ENCODE measurements around the gene VPS35. TPM values are rescaled to one million over a fixed set of nuclear protein-coding genes. Genes with fewer than 3 reads are reported as not detected.

Gene VPS35
- total and polyA plus RNA-seq, 2 of the 13 experiments (the other 11 are each of a cell fraction or from before 2014, with no cell fraction given), result 30.7 to 136 TPM

DNA sequence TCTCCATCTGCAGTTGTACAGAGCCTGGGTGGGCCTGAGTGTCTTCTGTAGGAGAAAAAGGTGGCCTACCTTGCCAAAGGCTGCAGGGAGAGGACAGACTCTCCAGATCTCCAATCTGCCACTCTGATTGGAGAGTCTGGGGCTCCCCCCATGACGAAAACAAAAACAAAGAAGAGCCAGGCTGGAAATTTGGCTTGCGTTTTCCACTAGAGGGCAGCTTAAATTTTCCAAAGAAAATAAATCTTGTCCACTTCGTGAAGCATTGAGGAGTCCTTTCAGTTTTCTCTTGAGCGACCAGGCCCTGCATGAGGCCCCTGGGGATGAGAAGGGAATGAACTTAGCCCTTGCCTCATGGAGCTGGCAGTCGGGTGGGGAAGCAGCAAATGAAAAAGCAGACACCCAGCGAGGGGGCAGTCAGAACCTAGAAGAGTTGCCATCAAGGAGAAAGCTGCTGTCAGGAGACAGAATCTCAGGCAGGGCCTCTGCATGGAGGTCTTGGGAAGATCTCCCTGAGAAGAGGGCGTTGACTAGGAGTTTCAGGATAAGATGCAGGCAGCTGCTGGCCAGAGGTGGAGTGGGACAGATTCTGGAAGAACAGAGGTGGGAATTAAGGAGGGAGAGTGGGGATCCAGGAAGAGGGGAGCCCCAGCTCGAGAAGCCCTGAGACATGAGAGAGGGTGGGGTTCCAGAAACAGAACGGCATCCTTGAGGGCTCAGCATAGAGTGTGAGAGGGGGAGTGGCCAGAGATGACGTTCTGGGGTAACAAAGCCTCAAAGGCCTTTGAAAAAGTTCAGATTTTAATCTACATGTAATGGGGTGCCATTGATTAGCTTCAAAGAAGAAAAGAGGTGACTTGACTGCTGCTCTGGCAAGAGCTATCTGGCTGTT is 59.4 kb downstream of the VPS35 start (continued):
- TF ChIP-seq, protein P1, sequence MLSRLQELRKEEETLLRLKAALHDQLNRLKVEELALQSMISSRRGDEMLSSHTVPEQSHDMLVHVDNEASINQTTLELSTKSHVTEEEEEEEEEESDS (CRISPR knock-in tag; IDR thresholded peaks at IDR 0.05; ENCODE audit: borderline replicate concordance), result peak; percentile 57; the same call in 1 of the 2 replicates
- TF ChIP-seq, protein P2, sequence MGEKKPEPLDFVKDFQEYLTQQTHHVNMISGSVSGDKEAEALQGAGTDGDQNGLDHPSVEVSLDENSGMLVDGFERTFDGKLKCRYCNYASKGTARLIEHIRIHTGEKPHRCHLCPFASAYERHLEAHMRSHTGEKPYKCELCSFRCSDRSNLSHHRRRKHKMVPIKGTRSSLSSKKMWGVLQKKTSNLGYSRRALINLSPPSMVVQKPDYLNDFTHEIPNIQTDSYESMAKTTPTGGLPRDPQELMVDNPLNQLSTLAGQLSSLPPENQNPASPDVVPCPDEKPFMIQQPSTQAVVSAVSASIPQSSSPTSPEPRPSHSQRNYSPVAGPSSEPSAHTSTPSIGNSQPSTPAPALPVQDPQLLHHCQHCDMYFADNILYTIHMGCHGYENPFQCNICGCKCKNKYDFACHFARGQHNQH (CRISPR knock-in tag; IDR thresholded peaks at IDR 0.05), result no peak
- TF ChIP-seq RBAK (CRISPR knock-in tag; IDR thresholded peaks at IDR 0.05), result no peak
- no peak for TF ChIP-seq ARID2 (CRISPR knock-in tag; IDR thresholded peaks at IDR 0.05; ENCODE audit: borderline replicate concordance)
- 0 out of 2 replicates have a peak, but pooled peaks have one; percentile 54 for TF ChIP-seq ZNF329 (CRISPR knock-in tag; IDR thresholded peaks at IDR 0.05; ENCODE audit: low read depth)
- TF ChIP-seq KAT8 (CRISPR knock-in tag; IDR thresholded peaks at IDR 0.05), result 0 out of 2 replicates have a peak, but pooled peaks have one; percentile 23
- peak; percentile 72; the same call in 1 of the 2 replicates for TF ChIP-seq ZNF552 (CRISPR knock-in tag; IDR thresholded peaks at IDR 0.05; ENCODE audit: borderline replicate concordance)
- no peak for TF ChIP-seq TBX2 (CRISPR knock-in tag; IDR thresholded peaks at IDR 0.05; ENCODE audit: borderline replicate concordance)
- TF ChIP-seq, protein P3, sequence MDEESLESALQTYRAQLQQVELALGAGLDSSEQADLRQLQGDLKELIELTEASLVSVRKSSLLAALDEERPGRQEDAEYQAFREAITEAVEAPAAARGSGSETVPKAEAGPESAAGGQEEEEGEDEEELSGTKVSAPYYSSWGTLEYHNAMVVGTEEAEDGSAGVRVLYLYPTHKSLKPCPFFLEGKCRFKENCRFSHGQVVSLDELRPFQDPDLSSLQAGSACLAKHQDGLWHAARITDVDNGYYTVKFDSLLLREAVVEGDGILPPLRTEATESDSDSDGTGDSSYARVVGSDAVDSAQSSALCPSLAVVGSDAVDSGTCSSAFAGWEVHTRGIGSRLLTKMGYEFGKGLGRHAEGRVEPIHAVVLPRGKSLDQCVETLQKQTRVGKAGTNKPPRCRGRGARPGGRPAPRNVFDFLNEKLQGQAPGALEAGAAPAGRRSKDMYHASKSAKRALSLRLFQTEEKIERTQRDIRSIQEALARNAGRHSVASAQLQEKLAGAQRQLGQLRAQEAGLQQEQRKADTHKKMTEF (CRISPR knock-in tag; IDR thresholded peaks at IDR 0.05), result peak; percentile 23; the same call in 1 of the 2 replicates
- no peak for TF ChIP-seq SOX13 (IDR thresholded peaks at IDR 0.05)
- no peak for TF ChIP-seq SOX13 (CRISPR knock-in tag; conservative IDR thresholded peaks at IDR 0.05 in 1 of 2, IDR thresholded peaks at IDR 0.05 in 1 of 2)
- TF ChIP-seq SATB2 (CRISPR knock-in tag; IDR thresholded peaks at IDR 0.05), result no peak
- TF ChIP-seq, protein P4, sequence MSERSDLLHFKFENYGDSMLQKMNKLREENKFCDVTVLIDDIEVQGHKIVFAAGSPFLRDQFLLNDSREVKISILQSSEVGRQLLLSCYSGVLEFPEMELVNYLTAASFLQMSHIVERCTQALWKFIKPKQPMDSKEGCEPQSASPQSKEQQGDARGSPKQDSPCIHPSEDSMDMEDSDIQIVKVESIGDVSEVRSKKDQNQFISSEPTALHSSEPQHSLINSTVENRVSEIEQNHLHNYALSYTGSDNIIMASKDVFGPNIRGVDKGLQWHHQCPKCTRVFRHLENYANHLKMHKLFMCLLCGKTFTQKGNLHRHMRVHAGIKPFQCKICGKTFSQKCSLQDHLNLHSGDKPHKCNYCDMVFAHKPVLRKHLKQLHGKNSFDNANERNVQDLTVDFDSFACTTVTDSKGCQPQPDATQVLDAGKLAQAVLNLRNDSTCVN (CRISPR knock-in tag; IDR thresholded peaks at IDR 0.05; ENCODE audit: borderline replicate concordance), result 0 out of 2 replicates have a peak, but pooled peaks have one; percentile 28
- TF ChIP-seq, protein P5, sequence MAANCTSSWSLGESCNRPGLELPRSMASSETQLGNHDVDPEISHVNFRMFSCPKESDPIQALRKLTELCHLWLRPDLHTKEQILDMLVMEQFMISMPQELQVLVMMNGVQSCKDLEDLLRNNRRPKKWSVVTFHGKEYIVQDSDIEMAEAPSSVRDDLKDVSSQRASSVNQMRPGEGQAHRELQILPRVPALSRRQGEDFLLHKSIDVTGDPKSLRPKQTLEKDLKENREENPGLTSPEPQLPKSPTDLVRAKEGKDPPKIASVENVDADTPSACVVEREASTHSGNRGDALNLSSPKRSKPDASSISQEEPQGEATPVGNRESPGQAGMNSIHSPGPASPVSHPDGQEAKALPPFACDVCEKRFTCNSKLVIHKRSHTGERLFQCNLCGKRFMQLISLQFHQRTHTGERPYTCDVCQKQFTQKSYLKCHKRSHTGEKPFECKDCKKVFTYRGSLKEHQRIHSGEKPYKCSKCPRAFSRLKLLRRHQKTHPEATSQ (CRISPR knock-in tag; IDR thresholded peaks at IDR 0.05; ENCODE audit: borderline replicate concordance), result no peak
- TF ChIP-seq, protein P6, sequence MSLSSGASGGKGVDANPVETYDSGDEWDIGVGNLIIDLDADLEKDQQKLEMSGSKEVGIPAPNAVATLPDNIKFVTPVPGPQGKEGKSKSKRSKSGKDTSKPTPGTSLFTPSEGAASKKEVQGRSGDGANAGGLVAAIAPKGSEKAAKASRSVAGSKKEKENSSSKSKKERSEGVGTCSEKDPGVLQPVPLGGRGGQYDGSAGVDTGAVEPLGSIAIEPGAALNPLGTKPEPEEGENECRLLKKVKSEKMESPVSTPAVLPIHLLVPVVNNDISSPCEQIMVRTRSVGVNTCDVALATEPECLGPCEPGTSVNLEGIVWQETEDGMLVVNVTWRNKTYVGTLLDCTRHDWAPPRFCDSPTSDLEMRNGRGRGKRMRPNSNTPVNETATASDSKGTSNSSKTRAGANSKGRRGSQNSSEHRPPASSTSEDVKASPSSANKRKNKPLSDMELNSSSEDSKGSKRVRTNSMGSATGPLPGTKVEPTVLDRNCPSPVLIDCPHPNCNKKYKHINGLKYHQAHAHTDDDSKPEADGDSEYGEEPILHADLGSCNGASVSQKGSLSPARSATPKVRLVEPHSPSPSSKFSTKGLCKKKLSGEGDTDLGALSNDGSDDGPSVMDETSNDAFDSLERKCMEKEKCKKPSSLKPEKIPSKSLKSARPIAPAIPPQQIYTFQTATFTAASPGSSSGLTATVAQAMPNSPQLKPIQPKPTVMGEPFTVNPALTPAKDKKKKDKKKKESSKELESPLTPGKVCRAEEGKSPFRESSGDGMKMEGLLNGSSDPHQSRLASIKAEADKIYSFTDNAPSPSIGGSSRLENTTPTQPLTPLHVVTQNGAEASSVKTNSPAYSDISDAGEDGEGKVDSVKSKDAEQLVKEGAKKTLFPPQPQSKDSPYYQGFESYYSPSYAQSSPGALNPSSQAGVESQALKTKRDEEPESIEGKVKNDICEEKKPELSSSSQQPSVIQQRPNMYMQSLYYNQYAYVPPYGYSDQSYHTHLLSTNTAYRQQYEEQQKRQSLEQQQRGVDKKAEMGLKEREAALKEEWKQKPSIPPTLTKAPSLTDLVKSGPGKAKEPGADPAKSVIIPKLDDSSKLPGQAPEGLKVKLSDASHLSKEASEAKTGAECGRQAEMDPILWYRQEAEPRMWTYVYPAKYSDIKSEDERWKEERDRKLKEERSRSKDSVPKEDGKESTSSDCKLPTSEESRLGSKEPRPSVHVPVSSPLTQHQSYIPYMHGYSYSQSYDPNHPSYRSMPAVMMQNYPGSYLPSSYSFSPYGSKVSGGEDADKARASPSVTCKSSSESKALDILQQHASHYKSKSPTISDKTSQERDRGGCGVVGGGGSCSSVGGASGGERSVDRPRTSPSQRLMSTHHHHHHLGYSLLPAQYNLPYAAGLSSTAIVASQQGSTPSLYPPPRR (CRISPR knock-in tag; IDR thresholded peaks at IDR 0.05; ENCODE audit: borderline replicate concordance), result no peak
- TF ChIP-seq ZNF788 (CRISPR knock-in tag; IDR thresholded peaks at IDR 0.05; ENCODE audit: borderline replicate concordance), result no peak
- no peak for TF ChIP-seq CC2D1A (CRISPR knock-in tag; IDR thresholded peaks at IDR 0.05)
